HG02884 (cell line): ENCODE measurements around the gene MYCN.
"Not testable (repeated sequence)": the region's sequence is repeated elsewhere in the genome, so short reads cannot be mapped to it uniquely, and the experiment has no call there.

Experiments
- ATAC-seq: cut with Tn5 transposase; IDR thresholded peaks from one replicate; pipeline ENCODE4 v1.9.1; 2021; ENCODE audit warnings: mild to moderate bottlenecking, moderate library complexity; ENCODE audit not compliant: unreplicated experiment

Gene MYCN

DNA sequence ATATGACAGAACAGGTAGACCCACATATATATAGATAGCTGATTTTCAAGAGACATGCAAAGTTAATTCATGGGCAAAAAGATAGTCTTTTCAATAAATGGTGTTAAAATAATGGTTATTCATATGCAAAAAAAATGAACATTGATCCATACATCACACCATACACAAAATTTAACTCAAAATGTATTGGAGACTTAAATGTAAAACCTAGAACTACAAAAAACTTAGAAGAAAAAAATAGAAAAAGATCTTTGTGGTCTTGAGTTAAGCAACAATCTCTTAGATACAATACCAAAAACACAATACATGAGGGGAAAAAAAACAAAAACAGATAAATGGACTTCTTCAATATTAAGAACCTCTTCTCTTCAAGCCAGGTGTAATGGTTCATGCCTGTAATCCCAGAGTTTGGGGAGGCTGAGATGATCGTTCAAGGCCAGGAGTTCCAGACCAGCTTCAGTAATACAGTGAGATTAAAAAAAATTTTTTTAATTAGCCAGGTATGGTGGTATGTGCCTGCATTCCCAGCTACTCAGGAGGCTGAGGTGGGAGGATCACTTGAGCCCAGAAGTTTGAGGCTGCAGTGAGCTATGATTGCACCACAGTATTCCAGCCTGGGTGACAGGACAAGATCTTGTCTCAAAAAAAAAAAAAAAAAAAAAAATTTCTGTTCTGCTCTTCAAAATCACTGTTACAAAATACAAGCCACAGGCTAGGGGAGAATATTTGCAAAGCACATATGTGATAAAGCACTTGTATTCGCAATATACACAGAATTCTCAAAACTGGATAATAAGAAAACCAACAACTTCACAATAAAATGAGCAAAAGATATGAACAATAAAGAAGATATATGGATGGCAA lies 32.7 kb upstream of the MYCN start:
- no peak for ATAC-seq

DNA sequence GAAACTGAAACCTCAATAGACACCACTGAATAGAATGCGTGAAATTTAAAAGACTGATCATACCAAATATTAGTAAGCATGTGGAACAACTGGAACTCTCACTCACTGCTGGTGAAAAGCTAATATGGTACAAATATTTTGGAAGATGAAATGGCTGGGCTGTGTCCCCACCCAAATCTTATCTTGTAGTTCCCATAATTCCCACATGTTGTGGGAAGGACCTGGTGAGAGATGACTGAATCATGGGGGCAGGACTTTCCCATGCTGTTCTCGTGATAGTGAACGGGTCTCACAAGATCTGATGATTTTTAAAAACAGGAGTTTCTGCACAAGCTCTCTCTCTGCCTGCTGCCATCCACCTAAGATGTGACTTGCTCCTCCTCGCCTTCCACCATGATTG lies 32.0 kb upstream of the MYCN start:
- ATAC-seq: no peak

DNA sequence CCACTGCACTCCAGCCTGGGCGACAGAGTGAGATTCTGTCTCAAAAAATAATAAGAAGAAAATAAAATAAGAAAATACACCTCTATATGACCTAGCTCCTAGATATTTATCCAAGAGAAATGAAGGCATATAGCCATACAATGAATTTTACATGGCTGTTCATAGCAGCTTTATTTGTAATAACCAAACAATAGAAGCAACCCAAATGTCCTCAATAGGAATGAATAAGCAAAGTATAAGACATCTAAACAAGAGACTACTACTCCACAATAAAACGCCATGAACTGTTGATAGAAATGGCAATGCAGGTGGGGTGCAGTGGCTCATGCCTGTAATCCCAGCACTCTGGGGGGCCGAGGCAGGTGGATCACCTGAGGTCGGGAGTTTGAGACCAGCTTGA lies 31.2 kb upstream of the MYCN start:
- no peak for ATAC-seq

DNA sequence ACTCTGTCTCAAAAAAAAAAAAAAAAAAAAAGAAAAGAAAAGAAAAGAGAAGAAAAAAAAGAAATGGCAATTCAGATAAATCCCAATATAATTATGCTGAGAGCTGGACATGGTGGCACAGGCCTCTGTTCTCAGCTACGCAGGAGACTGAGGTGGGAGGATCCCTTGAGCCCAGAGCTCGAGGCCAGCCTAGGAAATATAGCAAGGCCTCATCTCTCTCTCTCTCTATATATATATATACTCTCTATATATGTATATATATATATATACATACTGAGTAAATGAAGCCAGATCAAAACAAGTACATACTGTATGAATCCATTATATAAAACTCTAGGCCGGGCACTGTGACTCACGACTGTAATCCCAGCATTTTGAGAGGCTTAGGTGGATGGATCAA lies 30.6 kb upstream of the MYCN start:
- ATAC-seq: no peak

DNA sequence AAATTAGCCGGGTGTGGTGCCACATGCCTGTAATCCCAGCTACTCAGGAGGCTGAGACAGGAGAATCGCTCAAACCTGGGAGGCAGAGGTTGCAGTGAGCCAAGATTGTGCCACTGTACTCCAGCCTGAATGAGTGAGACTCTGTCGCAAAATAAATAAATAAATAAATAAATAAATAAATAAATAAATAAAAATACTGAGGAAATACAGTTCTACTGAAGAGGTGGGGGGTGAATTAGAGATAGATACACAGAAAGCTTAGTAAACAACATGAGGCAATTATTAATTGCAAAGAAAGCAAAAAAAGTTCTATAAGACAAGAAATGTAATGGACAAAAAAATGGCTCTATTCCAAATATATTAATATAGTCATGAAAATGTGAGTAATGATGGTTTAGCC lies 29.1 kb upstream of the MYCN start:
- not testable (repeated sequence) for ATAC-seq

DNA sequence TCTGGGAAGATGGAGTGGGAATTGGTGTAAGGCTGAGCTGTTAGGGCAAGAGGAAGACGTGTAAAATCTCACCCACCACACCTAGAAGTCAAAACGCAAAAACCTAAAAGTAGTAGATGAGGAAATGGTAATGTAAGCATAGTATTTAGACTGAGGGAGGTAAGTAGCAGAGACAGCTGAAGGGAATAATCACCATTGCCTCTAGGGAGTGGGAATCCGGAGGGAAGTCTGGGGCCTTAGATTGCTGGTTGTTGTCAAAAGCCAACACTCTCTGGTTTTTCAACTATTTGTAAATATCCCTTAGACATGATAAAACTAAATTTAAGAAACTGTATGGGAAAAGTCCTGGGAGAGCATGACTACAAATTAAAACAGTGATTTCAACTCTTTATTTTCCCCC lies 28.7 kb upstream of the MYCN start:
- no peak for ATAC-seq

DNA sequence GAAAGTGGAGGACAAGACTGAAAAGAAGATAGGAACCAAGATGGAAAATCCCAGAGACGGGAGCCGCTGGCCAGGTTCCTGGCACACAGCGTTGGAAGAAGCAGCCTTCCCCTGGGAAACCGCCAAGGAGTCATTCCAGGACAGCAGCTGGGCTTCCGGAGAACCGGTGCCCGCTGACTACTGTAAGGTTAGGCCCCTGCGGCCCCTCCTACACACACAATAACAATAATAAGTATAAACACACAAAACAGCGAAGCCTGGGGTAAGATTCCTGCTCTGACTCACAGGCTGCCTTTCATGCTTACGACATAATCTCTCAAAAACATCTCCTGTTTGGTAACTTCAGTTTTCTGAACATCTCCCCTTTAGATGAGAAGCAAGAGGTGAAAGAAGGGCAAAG lies 28.1 kb upstream of the MYCN start:
- no peak for ATAC-seq

DNA sequence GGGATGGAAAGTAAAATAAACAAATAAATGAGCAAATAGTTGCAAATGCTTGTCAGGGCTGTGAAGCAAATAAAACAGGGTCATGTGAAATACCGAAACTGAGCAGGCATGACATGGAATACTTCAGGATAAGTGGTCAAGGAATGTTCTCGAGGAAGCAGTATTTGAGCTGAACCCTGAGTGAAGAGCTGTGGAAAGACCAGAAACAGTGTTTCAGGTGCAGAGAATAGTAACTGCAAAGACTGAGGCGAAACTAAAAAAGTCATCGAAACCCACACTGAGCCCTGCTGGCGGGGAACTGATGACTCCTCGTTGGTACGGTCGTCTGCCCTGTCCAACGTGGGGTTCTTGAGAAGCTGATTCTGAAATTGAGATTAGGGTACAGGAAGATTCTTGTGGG lies 27.2 kb upstream of the MYCN start:
- no peak for ATAC-seq

DNA sequence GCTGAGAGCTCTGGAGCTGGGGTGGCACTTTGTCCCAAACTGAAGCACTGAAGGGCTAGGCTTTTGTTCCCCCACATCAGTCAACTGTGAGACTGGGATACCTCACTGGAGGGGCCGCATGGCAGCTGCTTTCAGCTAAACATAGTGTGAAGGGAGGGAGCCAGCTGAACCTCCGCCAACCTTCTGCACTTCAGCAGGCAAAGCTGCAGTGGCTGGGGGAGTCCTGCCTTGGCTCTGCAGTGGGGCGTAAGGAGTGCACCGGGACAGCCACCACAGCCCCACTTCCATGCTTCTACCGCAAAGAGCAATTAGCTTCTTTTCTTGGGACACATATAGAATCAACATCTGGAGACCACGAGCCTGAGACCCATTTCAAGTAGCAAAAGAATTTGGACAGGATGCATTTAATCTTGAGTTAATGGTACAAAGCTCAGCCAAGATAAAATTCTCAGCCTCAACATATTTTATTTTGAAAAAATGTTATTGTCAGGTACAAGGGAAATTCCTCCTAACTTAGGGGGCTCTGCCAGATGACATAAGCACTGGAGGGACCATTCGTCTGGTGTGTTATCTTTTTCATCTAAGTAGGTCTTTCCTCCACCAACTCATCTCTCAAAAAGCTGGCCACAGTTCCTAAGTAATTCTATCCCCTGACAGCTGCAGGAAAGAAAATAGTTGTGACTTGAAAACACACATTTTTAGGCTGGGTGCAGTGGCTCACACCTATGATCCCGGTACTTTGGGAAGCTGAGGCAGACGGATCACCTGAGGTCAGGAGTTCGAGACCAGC lies 25.6 kb upstream of the MYCN start:
- no peak for ATAC-seq

DNA sequence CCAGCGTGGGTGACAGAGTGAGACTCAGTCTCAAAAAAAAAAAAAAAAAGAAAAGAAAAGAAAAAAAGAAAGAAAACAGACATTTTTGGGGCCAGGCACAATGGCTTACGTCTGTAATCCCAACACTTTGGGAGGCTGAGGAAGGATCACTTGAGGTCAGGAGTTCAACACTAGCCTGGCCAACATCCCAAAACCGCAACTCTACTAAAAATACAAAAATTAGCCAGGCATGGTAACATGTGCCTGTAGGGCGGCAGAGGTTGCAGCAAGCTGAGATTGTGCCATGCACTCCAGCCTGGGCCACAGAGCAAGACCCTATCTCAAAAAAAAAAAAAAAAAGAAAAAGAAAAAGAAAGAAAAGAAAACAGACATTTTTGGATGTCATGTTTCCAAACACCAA lies 24.8 kb upstream of the MYCN start:
- ATAC-seq: not testable (repeated sequence)

DNA sequence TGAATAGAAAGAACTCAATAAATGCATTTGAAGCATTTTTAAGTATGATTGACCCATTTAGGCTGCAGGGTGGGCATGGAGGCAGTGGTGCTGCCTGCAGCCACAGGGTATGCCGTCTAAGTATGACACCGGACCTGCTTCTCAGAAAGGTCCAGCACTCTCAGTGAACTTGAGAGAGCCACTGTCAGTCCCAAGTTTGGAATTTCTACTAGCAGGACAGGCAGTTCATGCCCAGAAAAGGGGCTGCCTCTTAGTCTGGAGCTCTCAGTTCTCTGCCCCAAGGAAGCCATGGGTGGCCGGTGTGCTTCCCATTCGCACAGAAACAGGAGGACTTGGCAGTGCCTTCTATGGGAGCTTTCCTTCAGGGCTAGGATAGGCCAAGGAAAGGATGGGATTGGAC lies 24.0 kb upstream of the MYCN start:
- no peak for ATAC-seq

DNA sequence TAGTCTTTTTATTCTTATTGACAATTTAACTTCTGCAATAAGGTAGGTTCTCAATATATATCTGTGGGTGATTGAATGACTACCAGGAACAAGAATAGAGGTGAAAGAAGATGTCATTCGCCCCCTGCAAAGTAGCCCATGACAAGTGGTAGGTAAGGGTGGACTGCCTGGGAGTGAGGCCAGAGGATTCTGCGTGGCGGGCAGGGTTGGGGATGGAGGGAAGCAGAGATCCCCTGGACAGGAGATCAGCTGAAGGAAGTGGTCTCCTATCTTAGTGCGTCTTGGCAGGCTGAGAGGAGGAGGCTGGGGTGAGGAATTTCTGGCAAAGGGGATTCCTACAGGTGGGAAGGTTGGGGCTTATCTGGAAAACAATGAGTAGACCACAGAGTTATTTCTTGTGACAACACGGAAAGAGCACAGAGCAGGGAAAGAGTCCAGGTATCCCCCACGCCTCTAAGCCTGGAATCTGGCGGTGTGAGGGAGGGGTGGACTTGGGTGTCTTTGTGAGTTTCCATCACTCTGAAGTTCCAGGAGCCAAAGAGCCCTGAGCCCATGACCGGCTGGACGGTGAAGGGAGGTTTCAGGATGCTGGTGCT lies 21.5 kb upstream of the MYCN start:
- ATAC-seq: no peak

DNA sequence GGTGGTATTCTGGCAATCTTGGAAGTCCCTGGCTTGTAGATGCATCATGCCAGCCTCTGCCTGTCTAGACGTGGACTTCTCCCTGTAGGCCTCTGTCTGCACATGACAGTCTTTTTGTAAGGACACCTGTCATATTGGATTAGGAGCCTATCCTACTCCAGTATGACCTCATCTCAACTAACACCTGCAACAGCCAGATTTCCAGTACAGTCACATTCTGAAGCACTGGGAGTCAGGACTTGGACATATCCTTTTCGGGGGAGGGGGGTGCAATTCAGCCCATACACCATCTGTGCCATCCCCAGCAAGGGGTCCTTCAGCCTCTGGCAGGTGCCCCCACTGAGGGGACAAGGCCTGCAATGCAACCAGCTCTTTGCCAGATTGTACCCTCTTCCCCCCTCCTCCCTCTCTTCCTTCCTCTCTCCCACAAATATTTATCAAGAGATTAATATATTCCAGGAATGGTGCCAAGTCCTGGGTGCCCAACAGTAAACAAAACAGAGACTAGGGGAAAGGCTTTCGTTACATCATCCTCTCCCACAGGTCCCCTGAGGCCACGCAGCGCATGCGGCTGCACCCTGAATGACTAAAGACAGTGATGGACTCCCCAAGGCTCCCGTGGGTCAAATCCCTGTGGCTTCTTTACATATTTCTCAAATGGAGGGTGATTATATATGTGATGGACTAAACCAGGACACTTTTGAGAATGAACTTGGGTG lies 20.5 kb upstream of the MYCN start:
- ATAC-seq: no peak

DNA sequence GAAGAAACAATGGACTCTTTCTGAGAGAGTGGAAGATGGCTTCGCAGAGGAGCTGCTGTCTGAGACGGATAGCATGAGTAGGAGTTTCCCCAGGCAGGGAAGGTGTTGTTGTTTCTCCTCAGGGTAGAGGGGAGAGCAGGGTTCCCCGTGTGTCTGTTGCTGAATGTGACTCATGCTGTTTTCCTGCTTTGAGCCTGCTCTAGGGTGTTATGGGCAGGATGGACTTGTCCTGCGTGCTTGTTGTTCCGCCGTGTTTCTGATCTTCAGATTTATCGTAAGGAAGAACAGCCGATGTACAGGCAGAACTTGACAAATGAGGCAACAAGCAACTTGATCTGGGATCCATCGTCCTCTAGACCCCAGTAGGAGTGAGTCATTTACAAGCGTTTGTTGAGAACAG lies 19.7 kb upstream of the MYCN start:
- ATAC-seq: no peak

DNA sequence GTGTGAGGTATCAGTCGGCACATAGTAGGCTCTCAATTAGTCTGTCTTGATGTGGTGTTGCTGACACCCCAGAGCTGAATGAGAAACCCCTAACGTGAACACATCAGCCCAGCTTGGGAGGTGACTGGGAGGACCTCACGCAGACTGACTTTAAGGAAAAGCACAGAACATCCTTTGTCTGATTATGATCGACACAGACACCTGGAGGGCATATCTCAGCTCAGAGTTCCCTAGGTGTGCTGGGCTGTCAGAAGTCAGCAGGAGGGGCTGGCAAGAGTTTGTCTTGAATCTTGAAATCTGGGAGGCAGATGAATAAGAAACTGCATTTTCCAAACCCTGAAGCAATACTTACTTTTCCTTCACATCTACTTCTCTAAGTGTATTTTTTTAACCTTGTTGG lies 16.8 kb upstream of the MYCN start:
- ATAC-seq: no peak

DNA sequence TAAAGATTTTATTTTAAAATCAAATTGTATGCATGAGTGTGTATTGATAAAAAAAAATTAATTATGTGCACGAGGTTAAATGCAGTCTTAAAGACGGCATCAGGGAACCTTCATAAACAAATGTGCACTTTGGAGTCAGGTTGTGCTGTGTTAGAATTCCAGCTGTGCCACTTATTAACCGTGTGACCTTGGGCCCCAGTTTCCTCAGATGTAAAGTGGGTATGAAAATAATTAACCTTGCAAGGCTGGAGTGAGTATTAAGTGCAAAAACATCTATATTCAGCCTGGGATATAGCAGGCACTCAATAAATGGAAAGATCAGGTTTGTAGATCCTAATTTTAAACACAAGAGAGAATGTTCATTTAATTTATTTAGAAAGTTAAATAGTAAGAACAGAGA lies 14.5 kb upstream of the MYCN start:
- no peak for ATAC-seq

DNA sequence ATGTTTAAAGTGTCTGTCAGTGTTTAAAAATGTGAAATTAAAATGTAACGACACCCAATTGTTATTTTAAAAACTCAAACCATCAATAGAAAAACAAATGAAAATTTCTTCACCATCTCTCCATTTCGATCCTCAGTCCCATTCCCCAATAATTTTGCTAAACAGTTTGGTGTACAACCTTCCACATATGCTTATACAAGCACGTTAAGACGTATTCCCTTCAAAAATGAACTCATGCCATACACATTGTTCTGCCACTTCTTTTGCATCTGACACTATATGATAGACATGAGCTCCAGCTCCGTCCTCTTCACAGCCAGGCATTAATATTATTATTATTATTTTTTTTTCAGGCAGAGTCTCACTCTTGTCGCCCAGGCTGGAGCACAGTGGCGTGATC lies 14.1 kb upstream of the MYCN start:
- no peak for ATAC-seq

DNA sequence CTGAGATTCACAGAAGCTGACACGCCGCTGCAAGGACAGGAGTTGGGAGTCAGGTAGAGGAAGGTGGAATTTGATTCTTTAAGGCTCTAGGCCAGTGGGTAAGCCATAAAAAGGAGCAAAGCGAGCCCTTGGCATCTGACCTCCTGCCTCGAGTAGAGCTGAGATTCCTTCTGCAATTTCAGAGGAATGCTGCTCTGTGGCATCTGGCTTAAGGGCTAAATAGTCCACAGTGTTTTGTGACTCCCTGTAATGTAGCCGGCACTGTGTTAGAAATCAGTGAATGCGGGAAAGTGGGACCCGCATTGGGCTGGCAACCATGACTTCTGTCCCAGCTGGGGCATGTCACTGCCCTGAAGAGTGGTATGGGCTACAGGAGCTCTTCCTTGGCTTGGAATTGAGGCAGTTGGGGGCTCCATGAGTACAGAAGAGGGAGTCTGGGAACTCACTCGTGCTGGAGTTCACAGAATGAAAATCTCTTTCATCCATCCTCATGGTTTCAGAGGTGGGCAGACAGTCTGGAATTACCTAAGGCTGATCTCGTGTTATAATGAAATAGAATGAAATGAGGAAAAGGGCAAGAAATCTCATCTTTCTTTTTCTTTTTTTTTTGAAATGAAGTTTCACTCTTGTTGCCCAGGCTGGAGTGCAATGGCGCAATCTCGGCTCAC lies 12.7 kb upstream of the MYCN start:
- ATAC-seq: no peak

DNA sequence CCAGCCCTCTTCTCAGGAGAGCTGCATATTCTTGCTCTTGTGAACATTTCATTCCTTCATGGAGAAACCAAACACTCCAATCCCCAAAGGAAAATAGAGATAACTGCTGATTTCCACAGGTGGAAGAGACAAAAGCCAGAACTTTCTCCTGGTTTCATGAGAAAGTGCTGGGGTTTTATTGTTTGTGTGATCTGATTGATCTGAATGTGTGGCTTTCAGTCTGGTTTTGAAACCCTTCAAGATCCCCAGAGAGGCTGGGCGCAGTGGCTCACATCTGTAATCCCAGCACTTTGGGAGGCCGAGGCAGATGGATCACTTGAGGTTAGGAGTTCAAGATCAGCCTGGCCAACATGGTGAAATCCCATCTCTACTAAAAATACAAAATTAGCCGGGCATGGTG lies 11.3 kb upstream of the MYCN start:
- not testable (repeated sequence) for ATAC-seq

DNA sequence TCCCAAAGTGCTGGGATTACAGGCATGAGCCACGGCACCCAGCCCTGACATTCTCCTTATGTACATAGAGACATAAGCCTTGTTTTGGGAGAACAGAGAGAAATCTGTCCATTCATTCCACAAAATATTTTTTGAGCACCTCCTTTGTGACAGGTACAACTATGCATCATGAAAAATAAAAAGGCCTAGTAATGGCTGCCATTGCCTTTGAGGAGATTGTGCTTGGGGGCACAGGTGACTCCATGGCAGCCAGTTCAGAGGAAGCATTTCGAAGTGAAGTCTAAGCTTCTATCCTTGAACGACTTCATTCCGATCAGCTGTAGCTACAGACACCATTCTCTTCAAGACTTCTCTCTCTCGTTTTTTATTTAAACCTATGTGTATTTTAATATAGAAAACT lies 10.5 kb upstream of the MYCN start:
- no peak for ATAC-seq
